ENCODE results near the gene C1QTNF9B. TPM values are rescaled to one million over a fixed set of nuclear protein-coding genes. Genes with fewer than 3 reads are reported as not detected.

C1QTNF9B gene
- polyA plus RNA-seq, 3 donors from 2014 or later: not detected

DNA sequence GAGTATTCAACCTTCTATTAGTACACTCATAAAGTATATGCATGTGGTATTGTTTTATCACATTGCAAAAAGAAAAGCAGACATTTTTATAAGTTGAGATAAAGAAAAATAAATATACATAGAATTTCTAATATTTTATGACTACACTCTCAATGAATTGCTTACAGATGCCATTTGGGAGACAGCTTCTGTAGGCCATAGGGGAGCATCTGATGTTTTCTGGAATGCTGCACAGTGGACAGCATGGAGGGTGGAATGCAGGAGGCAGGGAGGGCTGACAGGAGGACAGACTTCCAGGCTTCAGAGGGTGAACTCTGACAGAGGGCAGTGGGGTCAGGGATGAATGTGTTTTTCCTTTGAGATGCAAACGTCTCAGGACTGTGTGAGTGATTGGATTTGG lies 53.9 kb downstream of the C1QTNF9B start:
- no peak for DNase-seq
- Mint-ChIP-seq H3K27ac (no peak overlapping the region), H3K36me3 (peaks cover 10 to 34% (median 24%) of the 10 kb centered on the region in 3 donors), H3K9me3 (no peaks in the 10 kb centered on the region), H3K4me3 (no peak overlapping the region), H3K4me1 (peaks cover 10% of the 10 kb centered on the region in 2 donors), H3K27me3 (ENCODE audit: low read depth in 3 of 3) (peaks cover 0 to 1% (median 0%) of the 10 kb centered on the region in 3 donors)

DNA sequence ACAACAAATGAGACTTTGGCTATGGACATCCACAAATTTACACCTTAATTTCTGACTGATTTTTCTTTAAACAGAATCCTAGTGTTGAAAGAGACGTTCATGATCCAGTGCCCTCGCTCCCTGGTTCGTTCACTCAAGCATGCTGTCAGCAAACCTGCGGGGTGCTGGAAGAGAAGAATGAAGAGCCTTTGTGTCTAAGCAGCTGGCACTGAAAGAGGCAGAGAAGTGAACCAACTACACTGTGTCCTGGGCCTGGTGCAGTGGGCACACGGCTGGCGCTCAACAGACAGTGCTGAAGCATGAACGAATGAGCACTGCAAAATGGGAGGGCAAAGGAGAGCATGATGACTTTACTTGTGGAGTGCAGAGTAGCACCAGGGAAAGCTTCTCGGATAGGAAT lies 54.9 kb downstream of the C1QTNF9B start:
- Mint-ChIP-seq H3K9me3 (no peaks in the 10 kb centered on the region), H3K4me1 (peaks cover 10% of the 10 kb centered on the region in 2 donors), H3K4me3 (no peak overlapping the region), H3K27me3 (ENCODE audit: low read depth in 3 of 3) (peaks cover 0 to 1% (median 0%) of the 10 kb centered on the region in 3 donors), H3K36me3 (peaks cover 11 to 35% (median 20%) of the 10 kb centered on the region in 3 donors), H3K27ac (no peak overlapping the region)
- no peak for DNase-seq

Other genes with a start within 250 kb of the C1QTNF9B start
- 10 to 100 TPM in 2 of 3 donors, 1 to 10 TPM in 1; 9.3 to 20.5 (median 14.3) TPM for gene MIPEP, start 8.1 kb downstream of the C1QTNF9B start, polyA plus RNA-seq

All from immature natural killer cell (primary cell).